MCF 10A (cell line): Measurements from ENCODE around the gene WWTR1. TPM values are rescaled to one million over a fixed set of nuclear protein-coding genes. Genes with fewer than 3 reads are reported as not detected.
A peak's percentile ranks its signal among the peaks of the same experiment; 100 is the strongest.

Experiments used
- BruUV-seq: library from RNA; stranded (reverse); fragments of 400-500 nt; replicated peaks from 2 replicates; lab custom pipeline; 2021; lab: Mats Ljungman, UMichigan
- CTCF ChIA-PET: fragments of 300-600 bp; sonication (Branson Sonifier 250); formaldehyde crosslinking; extraction: SDS; loops from one replicate; lab custom pipeline; 2021; ENCODE audit warnings: antibody characterized with exemption, inconsistent platforms; lab: Yijun Ruan, JAX
- POLR2A ChIA-PET: fragments of 300-600, 350-650 bp; sonication (Branson Sonifier 250); formaldehyde crosslinking; extraction: SDS; loops from one replicate; lab custom pipeline; 2020; ENCODE audit warnings: antibody characterized with exemption, inconsistent platforms; lab: Yijun Ruan, JAX
- DNase-seq: peaks from one replicate; pipeline ENCODE4 v3.0.0-alpha.2; 2018; ENCODE audit not compliant: unreplicated experiment
- H3K27ac Mint-ChIP-seq: one replicate; pipeline ENCODE4 v1.8.0; 2022; ENCODE audit warnings: mild to moderate bottlenecking, low read depth, mixed read lengths; ENCODE audit not compliant: unreplicated experiment
- H3K27me3 Mint-ChIP-seq: one replicate; pipeline ENCODE4 v1.8.0; 2022; ENCODE audit warnings: mixed read lengths; ENCODE audit not compliant: insufficient read depth, unreplicated experiment
- H3K36me3 Mint-ChIP-seq: one replicate; pipeline ENCODE4 v1.8.0; 2022; ENCODE audit warnings: mild to moderate bottlenecking, moderate library complexity, mixed read lengths; ENCODE audit not compliant: insufficient read depth, unreplicated experiment
- H3K4me1 Mint-ChIP-seq: one replicate; pipeline ENCODE4 v1.8.0; 2022; ENCODE audit warnings: mixed read lengths; ENCODE audit not compliant: insufficient read depth, unreplicated experiment
- H3K4me3 Mint-ChIP-seq: one replicate; pipeline ENCODE4 v1.8.0; 2022; ENCODE audit warnings: mild to moderate bottlenecking, moderate library complexity, mixed read lengths; ENCODE audit not compliant: unreplicated experiment
- H3K9me3 Mint-ChIP-seq: one replicate; pipeline ENCODE4 v1.8.0; 2022; ENCODE audit warnings: mixed read lengths; ENCODE audit not compliant: unreplicated experiment
- CTCF ChIP-seq: fragments of 200-600 bp; IDR thresholded peaks from one replicate; pipeline ENCODE4 v1.8.0; 2022; ENCODE audit warnings: antibody characterized with exemption, mild to moderate bottlenecking; ENCODE audit not compliant: unreplicated experiment
- intact Hi-C: fragments of 100-400 bp; cut with micrococcal nuclease; formaldehyde crosslinking; loops from 2 replicates; pipeline ENCODE4 v1.14.1; 2022
- total RNA-seq: library from RNA; stranded (reverse); gene quantifications from 2 replicates; pipeline ENCODE4 v1.2.3, GENCODE V29; 2022

Gene WWTR1
- total RNA-seq, 1 experiment from 2014 or later, result 52.9 TPM

- intact Hi-C loops, result no loop called here
- TF ChIP-seq CTCF, result no peak
- Mint-ChIP-seq H3K4me3 (no peak overlapping the region), H3K27ac (no peak overlapping the region), H3K27me3 (no peaks in the 10 kb centered on the region), H3K9me3 (no peaks in the 10 kb centered on the region), H3K36me3 (peaks cover 6% of the 10 kb centered on the region), H3K4me1 (peaks cover 41% of the 10 kb centered on the region)
- POLR2A ChIA-PET, result interaction anchor here (0.8 to 4.8 kb wide), 12 partner anchors 9 to 149 kb away, joined by 3 to 31 read pairs (median 5); partner anchors contain the start of gene WWTR1
- CTCF ChIA-PET, result interaction anchor here (0.6 to 1.5 kb wide), 7 partner anchors 14 to 73 kb away, joined by 3 to 6 read pairs (median 3); partner anchors contain the start of gene WWTR1
- no TSS peak for BruUV-seq
- DNase-seq, result peak; percentile 83
Observed at GRCh38 chr3:149586871-149587270, 71.0 kb downstream of the WWTR1 start.

- peaks cover 55% of the 10 kb centered on the region for H3K4me1 Mint-ChIP-seq
- no TSS peak for BruUV-seq
- peak; percentile 32 for DNase-seq
- no peak overlapping the region for H3K4me3 Mint-ChIP-seq
- H3K27me3 Mint-ChIP-seq, result no peaks in the 10 kb centered on the region
- H3K27ac Mint-ChIP-seq, result no peak overlapping the region
- intact Hi-C loops, result no loop called here
- peaks cover 6% of the 10 kb centered on the region for H3K36me3 Mint-ChIP-seq
- TF ChIP-seq CTCF, result no peak
- no peaks in the 10 kb centered on the region for H3K9me3 Mint-ChIP-seq
- POLR2A ChIA-PET, result interaction anchor here (0.7 to 4.8 kb wide), 3 partner anchors 35 to 73 kb away, joined by 3 to 31 read pairs (median 4); partner anchors contain the start of gene WWTR1
- CTCF ChIA-PET, result no interaction called here
Observed at GRCh38 chr3:149585401-149585726, 72.5 kb downstream of the WWTR1 start.

GRCh38 chr3:149583921-149584635 is 73.7 kb downstream of the WWTR1 start:
- BruUV-seq, result no TSS peak
- no peak for TF ChIP-seq CTCF
- Mint-ChIP-seq H3K27me3 (no peaks in the 10 kb centered on the region), H3K4me3 (peak overlapping the region; percentile 14), H3K36me3 (peaks cover 6% of the 10 kb centered on the region), H3K27ac (peak overlapping the region; percentile 23), H3K9me3 (no peaks in the 10 kb centered on the region), H3K4me1 (peaks cover 63% of the 10 kb centered on the region)
- intact Hi-C loops, result no loop called here
- peak; percentile 36 for DNase-seq
- POLR2A ChIA-PET, result interaction anchor here (1.2 to 1.6 kb wide), 4 partner anchors 9 to 73 kb away, joined by 4 to 10 read pairs (median 6); partner anchors contain the start of gene WWTR1
- CTCF ChIA-PET, result interaction anchor here (0.7 kb wide), 1 partner anchor 16 kb away, joined by 3 read pairs; no protein-coding TSS in a partner anchor

- no TSS peak for BruUV-seq
- intact Hi-C loops, result no loop called here
- TF ChIP-seq CTCF, result no peak
- CTCF ChIA-PET, result interaction anchor here (0.5 to 4.5 kb wide), 3 partner anchors 13 to 434 kb away, joined by 4 to 48 read pairs (median 4); no protein-coding TSS in a partner anchor
- DNase-seq, result no peak
- H3K27ac Mint-ChIP-seq, result no peak overlapping the region
- H3K4me3 Mint-ChIP-seq, result peak overlapping the region; percentile 26
- H3K27me3 Mint-ChIP-seq, result no peaks in the 10 kb centered on the region
- POLR2A ChIA-PET, result interaction anchor here (1.4 to 6.1 kb wide), 5 partner anchors 10 to 76 kb away, joined by 4 to 59 read pairs (median 5); partner anchors contain the start of gene WWTR1
- H3K4me1 Mint-ChIP-seq, result peaks cover 56% of the 10 kb centered on the region
- no peaks in the 10 kb centered on the region for H3K9me3 Mint-ChIP-seq
- peaks cover 6% of the 10 kb centered on the region for H3K36me3 Mint-ChIP-seq
Observed at GRCh38 chr3:149582395-149582794, 75.4 kb downstream of the WWTR1 start.
